IPS-NIHi7 (cell line): ENCODE results near the gene ZBTB7A.

Experiments used
- DNase-seq: peaks from one replicate; pipeline ENCODE4 v3.0.0; 2012; ENCODE audit warnings: mixed read lengths; ENCODE audit errors: extremely low spot score

ZBTB7A gene

DNA sequence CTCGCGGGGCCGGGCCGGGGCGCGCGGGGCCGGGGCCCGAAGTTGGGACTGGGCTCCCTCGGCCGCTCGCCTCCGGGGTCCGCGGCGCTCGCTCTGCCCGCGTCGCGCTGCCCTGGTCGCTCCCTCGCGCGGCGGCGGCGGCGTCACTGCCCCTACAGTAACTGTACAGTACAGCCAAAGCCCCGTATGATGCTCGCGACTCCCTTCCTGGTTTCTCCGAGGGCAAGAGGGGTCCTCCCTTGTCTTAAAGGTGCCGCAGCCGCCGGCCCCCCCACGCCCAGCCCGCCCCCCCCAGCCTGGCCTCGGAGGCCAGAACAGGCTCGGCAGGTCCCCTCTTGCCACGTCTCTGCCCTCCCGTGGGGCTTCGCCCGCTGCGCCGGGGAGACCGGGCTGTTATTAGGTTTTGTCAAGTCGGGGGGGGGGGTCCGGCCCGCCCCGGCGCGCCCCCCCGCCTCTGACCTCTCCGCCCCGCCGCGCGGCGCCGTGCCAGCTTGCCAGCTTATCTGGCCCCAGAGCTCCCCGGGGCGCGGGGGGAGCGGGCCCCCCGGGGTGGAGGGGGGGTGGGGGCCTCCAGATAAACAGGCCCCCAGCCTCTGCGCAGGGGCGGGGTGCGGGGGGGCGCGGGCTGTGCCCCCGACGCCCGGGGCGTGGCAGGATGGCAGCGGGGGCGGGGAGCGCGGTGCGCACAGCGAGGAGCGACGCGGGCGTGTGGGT lies at the start of gene ZBTB7A:
TSS of gene ZBTB7A (minus strand) at position 218 of the 714 bp plus-strand sequence. CDS start 11,667 bp downstream, outside the sequence.
- peak; percentile 58 for DNase-seq

DNA sequence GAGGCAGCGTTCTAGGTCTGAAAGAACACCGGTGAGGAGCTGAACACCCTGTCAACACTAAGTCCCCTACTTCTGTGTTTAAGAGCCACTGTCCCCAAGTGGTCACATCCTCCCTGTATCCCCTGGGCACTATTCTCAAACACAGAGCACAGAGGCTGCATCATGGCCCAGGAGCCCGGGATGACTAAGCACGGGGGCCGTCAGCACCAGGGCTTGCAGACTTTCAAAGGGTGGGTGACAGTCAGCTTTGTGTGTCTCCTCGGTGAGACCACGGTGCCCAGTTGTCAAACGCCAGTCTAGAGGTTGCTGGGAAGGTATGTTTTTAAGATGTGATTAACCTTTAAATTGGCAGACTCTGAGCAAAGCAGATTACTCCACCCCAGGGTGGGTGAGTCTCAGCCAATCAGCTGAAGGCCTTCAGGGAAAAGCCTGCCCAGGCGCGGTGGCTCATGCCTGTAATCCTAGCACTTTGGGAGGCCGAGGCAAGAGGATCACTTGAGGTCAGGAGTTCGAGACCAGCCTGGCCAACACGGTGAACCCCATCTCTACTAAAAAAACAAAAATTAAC lies 49.2 kb upstream of the ZBTB7A start:
- DNase-seq: no peak

DNA sequence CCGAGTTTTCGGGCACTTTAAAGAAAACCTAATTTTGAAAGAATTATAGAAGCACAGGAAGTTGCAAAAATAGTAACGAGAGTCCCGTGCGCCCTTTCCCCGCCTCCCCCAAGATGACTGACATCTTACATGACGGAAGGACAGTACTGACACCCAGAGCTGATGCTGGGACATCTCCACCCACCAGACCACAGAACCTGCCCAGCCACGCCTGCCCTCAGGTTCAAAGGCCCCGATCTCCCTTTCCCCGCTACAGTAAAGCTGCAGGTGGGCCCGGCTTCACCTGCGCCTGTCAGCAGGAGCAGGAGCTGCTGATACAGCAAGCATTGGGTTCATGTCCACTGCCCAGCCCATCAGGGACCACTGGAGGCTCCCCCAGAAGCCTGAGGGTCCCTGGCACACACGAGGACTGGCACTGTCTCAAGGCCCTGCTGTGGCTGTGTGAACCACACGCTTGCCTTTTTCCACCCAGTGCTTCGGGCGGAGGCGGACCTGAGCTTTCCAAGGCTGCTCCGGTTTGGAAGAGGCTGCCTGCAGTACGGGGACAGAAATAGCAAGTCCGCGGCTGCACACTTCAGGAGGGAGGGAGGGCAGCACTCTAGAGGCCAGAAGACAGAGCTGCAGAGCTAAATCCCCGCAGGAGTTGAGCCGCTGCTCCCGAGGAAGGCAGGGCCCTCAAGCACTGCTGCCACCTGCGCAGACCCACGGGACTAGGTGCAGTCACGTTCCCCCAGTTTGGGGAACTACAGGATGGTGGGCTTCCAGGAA lies 48.5 kb upstream of the ZBTB7A start:
- no peak for DNase-seq

DNA sequence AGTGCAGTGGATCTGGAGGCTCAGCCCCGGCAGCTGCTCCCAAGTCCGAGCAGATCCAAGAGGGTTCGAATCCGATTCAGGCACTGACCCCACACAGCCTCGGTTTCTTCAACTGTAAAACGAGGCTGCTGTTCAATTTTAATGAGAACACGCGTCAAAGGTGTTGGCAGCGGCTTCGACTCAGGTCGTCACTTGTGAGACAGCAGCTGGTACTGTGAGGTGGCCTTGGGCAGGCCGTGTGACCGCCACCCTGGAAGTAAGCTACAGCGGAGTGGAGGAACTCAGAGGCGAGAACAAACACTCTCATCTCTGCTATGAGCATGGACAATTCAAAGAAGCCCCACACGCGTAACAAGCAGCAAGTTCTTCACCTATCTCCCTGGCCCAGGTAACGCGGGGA lies 47.5 kb upstream of the ZBTB7A start:
- DNase-seq: no peak

DNA sequence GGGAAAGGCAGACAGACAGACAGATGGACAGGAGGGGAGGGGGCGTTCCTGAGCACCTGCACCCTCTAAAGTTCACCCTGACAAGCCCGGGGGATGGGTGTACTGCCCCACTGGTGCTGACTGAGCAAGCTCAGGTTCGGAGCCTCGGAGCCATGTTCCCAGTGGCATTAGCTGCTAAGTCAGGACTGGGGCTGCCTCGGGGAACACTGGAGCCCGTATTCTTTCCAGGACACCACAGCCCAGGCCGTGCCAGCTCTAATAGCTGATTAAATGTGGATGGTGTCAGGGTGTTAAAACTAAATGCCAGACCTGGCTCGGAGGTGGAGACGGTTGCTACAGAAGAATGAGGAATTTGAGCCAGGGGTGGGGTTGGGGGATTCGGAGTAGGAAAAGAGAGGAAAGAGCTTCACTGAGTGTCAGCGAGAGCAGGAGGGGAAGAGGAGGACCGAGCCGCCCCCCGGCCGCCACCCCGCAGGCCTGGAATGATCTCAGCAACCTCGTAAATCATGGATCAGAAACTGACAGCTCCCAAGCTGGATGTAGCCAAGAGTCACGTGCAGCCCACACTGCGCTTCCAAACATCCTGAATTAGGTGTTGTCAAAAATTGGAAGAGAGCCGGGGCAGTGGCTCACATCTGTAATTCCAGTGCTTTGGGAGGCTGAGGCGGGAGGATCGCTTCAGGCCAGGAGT lies 46.8 kb upstream of the ZBTB7A start:
- no peak for DNase-seq

DNA sequence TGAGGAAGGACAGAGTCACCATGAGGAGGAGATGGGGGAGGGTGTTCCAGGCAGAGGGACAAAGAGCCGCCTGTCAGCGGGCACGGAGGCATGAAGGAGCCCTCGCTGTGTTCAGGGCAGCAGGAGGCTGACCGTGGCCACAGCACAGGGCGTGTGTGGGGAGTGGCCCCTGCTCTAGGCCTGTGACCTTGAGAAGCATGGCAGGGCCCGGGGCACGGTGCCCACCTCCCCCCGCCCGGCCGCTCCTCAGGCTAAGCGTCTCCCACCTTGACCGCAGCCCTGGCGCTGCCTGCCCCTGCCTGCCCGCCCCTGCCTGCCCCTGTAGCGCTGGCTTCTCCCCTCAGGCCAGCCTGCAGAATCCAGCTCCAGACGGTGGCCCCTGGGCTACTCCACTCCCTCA lies 45.7 kb upstream of the ZBTB7A start:
- DNase-seq: no peak

DNA sequence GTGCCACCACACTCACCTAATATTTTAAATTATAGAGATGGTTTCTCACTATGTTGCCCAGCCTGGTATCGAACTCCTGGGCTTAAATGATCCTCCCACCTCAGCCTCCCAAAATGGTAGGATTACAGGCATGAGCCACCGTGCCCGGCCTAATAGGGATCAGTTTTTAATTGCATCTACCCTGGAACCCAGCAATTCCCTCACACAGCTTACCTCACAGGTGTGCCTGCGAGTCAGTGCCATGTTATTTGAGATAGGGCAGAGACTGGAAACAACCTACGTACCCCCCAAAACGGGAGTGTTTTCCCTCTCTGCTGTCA lies 42.9 kb upstream of the ZBTB7A start:
- DNase-seq: no peak

DNA sequence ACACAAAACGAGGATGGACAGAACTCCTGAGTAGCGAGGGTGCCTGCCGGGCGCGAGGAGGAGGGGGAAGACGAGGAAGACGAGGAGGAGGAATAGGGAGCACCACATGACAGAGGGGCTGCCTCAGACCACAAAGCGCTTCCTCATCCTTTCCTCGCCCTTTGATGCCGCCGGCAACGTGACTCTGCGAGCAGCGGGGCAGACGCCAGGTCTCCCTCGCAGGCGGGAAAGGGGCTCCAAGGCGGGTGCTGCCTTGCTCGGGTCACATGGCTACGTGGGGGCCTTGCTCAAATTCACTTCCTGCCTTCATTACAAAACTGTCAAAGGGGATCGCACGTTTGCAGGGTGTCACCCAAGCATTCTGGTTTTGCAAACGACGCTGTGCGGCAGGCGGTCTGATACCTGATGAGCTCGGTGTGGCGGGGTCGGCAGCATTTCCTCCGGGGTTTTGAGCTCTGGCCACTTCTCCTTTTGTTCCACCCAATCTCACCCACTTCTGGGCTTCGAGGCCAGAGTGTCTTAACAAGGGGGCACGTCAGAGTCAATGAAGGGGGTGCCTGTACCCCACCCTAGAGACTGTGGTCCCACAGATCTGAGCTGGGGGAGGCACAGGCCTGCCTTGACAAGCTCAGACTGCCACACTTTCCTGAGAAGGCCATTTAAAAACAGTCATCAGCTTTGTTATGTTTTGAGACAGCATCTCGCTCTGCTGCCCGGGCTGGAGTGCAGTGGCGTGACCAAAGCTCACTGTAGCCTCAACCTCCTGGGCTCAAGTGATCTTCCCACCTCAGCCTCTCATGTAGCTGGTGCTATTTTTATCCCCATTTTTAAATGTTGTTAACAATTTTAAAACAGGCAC lies 42.3 kb upstream of the ZBTB7A start:
- no peak for DNase-seq

DNA sequence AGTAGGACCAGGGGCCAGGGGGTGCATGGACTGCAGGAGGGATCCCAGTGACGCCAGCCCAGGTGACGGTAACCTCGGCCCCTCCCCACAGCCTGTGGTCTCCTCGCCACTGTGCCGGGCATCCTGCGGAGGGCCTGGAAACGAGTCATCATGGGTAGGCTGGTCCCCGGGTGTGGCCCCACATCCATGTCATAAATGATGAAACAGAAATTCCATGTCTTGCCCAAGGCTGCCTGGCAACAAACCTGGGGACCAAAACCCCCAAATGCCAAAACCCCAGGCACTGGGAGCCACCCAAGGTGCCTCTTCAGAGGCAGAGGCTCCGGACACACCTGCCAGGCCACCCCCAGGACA lies 36.4 kb upstream of the ZBTB7A start:
- DNase-seq: no peak

DNA sequence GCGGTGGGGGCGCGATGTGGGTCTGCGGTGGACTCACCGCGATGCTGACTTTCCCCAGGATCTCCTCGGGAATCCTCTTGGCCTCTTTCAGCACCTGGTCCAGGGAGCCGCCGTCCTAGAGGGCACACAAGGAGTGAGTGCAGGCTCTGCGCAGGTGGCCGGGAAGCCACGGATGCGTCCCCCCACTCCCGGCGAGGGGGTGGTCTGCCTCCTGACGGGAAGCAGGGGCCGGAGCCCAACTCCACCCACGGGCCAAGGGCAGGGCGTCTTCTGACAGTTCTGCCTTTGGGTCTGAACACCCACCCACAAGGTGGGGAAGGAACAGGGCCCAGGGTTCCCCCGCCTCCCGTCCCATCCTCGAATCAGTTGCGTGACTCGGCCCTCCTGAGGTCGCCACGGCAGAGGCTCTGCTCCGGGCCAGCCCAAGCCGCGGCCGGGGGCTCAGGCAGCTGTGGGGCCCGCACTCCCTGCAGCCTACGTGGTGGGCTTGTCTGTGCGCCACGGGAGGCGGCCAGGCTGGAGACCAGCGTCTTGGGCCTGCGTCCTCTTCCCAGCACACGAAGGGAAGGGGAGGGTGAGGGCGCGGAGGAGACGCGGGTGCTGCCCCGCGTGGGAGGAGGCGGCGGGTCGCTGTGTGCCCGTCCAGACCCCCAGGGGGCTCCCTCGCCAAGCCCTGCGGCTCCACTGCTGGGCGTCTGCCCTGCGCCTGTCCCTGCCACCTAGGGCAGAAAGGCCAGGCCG lies 35.8 kb upstream of the ZBTB7A start:
- no peak for DNase-seq

DNA sequence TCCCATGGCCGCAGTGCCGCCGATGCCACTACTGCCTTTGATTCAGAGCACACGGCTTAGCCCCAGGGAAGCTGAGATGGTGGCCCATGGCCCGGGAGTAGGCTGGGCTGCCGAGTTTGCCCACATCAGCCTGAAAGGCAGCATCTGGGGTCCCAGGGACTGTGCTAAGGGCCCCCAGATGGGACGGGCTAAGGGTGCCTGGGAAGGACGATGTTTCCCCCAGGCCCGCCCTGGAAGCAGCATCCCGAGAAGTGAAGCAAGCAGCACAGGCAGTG lies 34.7 kb upstream of the ZBTB7A start:
- DNase-seq: no peak

DNA sequence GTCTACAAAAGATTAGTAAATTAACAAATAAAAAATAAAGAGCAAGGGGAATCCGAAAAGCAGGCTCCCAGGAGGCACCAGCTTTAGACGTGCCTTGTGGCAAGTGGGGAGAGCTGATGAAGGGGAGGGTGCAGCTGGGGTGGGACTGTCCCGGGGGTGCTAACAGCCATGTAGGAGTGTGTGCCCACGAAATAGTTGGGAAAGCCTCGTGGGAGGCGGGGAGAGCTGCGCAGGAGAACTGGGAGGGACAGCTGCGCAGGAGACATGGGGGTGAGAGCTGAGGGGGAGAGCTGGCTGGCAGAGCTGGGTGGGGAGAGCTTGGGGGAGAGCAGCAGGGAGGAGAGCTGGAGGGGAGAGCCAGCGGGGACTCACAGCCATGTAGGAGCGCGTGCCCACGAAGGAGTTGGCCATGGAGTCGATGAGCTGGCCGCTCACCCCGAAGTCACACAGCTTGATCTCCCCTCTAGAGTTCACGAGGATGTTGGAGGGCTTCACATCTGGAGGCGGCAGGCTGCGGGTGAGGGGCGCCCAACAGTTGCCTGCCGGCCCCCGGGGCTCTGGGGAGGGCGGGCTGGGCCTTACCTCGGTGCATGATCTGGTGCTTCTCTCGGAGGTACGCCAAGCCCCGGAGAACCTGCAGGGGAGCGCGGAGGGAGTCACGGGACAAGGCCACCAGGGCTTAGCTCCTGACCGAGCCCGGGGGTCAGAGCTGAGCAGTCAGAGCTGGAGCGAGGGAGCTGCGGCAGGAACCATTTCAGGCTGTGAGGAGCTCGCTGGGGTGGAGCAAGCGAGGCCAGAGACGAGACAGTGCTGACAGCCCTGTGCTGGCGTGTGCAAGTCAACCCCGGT lies 34.2 kb upstream of the ZBTB7A start:
- DNase-seq: no peak

DNA sequence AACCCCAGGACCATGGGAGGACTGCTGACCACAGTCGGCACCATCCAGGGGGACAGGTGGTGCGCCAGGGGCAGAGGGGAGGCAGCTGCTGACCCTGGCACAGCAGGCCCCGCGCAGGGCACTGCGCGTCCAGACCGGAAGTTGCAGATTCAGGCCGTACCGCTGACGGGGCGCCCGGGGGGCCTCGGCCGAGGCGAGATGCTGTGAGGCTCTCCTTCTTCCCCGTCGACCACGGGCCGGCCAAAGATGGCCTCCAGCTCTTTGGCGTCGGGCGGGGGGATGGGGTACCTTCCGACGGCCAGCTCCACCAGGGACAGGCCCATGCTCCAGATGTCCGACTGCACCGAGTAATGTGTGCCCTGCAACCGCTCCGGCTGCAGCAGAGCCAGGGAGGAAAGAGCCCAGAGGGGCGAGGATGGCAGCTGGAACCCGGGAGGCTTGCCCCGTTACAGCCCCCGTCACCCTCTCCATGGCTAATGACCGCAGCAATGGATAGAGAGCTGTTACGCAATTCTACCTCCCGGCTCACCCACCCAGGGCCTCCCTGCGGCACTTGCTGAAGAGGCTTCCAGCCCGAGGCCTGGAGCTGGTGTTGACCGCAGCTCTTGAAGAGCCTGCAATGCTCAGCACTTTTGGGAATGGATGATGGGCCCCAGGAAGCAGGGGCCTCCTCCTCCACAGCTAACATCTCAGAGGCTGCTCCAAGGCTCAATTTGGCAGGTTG lies 32.5 kb upstream of the ZBTB7A start:
- no peak for DNase-seq

DNA sequence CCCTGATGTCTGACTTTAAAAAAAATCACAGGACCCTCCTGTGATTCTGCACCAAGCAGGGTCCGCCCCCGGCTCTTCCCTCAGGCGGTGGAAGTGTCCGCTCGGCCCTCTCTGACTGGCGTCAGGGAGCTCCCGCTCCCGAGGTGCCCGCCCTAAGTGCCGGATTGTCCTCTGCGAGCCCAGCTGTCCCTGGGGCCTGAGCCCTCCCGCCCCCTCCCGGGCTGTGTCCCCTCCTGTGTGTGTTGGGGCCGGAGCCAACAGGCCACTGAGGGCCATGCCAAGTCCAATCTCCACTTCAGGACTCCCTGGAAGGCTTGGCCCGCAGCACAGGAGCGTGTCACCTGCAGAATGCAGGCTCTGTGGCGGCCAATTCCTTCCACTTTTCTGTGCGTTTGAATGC lies 31.8 kb upstream of the ZBTB7A start:
- no peak for DNase-seq

DNA sequence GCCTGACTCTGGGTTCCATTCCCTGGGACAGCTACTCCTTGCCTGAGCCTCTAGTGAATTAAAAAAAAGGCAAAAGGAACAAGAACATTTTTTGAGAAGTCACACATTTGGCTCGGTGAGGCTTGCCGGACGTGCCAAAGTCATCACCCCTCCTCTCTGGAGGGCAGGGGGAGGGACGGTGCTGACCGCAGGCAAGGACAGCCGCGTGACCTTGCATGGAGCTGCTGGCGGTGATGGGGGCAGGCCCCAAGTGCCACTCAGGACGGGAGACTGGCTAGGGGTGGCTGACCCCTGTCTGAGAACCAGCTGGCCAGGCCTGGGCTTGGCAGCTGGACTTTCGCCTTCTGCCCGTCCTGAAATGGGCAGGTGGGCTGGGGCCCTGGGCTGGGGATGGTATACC lies 30.8 kb upstream of the ZBTB7A start:
- no peak for DNase-seq

DNA sequence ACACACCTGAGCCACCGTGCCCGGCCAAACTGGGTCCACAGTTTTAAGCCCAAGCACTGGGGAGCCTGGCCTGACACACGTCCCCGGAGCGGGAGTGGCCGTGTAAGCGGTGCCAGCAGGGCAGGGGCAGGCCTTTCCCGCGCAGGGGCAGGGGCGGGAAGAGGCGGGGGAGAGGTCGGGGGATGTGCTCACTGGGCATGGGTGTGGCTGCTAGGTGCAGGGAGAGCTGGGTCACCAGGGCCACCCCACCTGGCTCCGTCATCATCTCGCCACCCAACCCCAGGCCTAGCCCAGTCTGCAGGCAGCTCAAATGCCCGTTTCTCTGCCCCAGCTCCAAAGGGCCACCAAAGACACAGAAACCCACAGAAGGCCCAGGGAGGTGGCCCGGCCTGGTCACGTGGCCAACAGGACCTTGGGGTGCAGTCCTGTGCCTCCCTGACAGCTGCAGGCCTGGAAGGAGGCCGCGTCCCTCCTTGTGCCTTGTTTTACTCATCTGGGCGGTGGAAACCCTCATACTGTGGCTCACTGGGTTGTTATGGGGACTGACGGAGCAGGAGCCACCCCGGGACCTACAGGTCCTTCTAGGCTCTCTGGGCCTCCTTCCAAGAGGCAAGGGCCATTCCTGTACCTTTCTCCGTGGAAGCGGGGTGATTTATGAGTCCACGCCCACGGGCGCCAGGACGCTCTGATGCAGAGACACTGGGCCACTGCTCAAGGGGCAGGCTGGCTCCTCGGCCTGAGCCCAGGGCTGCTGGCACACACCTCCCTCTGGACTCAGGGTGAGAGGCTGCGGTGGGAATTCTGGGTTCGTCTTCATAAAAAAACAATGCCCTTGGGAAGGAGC lies 29.6 kb upstream of the ZBTB7A start:
- DNase-seq: no peak

DNA sequence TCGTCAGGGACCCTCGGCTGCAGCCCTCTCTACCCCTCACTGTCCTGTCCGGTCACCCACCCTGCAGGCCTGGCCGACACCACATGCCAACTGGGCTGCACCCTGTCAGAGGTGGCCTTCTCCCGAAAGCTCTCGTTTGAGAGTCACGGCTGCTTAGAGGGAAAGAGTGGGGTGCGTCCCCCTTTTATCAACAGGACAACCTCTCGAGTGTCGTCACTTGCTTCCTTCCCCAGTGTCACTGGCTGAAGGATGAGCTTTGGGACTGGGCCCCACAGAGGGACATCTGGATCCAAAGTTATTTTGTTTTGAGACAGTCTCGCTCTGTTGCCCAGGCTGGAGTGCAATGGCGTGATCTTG lies 28.8 kb upstream of the ZBTB7A start:
- no peak for DNase-seq

DNA sequence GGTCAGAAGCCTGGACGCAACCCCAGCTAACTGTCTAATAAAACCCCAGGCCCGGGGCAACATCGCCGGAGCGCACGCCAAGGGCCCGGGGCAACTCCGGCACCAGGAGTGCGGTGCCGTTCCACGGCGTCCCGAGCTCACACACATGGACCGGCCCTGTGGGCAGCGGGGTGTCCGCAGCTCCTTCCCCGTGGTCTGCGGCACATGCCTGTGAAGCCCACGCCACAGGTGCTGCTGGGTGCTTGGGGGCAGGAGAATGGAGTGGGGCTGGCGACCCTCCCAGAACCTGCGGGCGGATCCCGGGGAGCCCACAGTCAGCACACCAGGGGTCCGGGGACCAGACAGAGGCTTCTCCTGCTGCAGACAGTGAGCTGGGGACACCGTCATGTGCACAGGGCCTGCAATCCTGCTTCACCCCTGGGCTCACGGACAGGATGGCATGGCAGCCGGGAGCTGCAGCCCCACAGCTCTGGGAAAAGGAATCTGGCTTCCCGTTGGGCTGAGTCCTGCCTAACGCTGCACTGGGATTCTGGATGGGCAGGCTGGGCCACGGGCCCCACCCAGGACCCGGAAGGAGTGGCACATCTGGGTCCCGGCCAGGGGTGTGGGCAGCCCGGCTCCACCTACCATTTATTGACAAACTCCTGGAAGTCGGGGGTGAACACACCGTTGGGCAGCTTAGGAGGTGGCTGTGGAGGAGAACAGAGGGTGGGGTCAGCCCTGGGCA lies 28.2 kb upstream of the ZBTB7A start:
- no peak for DNase-seq
